Measurements from ENCODE around the gene TMEM117.
"Not testable (repeated sequence)": the region's sequence is repeated elsewhere in the genome, so short reads cannot be mapped to it uniquely, and the experiment has no call there.

Gene TMEM117

DNA sequence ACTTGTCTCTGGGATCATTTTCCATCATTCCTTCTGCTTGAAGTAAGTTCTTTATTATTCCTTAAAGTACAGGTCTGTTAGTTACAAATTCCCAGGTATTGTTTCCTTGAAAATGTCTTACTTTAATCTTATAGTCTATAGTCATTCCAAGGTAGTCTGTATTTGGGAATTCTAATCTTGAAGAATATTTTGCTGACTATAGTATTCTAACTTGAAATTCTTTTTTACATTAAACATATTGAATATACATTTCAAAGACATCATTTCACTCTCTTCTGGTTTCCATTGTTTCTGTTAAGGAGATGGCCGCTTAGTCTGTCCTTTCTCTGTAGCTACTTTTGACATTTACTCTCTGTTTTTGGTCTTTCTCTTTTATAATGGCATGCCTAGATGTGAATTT lies 399.8 kb downstream of the TMEM117 start:
- no peak for DNase-seq

DNA sequence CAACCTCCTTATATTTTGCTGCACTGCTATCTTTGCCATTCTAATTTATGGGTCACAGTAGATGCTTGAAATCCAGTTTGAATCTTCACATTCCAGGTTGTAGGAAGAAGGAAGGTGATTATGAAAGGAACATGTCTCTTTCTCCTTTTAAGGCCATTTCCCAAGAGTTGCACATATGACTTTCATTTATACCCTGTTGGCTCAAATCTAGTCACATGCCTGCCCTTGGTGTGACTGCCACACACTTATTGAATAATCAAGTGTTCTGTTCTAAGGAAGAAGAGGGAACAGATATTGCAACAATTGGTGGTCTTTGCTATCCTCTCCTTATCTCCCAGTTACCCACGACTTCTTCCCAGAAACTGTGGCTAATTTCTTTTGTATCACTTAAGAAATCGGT lies 404.3 kb downstream of the TMEM117 start:
- DNase-seq = no peak

DNA sequence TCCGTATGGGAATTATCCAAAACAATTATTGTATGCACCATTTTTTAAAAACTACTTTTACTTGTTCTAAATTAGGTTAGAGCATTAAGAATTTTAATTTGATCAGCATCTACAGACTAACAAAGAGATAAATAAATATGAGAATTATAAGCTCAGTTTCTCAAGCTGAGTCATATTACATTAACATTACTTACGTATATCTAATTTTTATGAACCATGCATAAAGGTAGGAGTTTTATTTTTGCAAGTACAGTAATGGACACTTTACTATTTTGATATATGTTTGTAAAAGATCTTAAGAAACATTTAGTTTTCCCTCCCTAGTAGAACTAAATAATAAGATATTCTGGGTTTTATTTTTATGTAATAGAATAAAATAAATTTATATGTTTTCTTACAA lies 410.1 kb downstream of the TMEM117 start:
- DNase-seq = no peak

DNA sequence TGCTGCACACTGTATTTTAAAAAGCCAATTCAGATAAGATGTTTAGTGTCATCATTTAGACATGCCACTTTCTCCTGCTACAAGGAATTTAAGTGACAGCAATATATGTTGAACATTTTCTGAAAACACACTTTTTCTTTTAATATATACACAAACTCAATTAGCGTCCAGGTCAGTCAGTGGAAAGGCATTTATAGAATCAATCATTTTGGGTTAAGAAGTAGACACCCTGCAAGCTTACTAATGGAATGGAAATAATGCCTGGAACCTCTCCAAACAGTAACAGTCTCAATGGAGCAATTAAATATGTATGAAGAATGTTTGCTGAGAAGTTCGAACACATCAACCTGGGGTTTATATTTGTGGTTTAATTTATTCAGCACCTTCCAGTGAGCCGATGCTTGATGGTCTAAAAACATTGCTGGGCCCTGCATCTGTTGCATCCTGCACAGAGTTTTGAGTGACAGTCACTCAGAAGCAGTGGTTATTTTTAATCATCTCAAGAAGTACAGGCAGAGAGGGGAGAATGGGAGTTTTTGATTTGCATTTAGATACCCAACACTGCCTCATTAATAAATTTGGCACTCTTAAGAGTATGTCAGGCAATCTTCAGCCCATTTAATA lies 410.7 kb downstream of the TMEM117 start:
- no peak for DNase-seq

DNA sequence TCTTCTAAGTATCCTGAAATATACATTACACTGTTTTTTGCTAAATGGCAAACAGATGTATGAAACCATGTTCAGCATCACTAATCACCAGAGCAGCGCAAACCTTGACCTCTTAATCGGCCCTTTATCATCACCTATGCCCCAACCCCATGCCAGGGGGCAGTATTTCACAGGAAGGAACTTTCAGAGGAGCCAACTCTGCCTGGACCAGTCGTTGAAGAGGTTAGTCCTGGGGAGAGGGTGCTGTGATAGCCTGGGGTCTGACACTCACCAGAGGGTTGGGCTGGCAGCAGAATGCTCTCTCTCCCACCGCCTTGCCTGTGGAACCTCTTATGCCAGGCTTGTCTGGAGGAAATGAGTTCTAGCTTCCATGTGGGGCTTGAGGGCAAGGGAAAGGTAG lies 411.7 kb downstream of the TMEM117 start:
- no peak for DNase-seq

DNA sequence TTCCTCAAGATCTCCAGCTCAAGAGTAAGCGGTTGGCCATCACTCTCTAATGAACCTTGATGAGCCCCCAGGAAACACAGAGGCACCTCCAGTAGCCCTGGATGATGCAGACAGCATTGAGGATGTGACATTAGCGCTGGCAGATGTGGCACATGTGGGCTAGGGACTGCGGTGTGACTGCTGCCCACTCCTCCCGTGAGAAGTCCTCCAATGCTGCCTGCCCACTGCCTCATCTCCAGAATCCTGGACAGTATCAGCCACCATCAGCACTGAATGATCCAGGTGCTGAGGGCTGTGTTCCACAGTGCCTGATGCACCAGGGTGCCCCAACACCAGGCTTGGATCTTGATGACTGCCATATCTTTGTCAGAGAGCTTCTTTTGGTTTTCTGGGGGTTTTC lies 412.6 kb downstream of the TMEM117 start:
- no peak for DNase-seq

DNA sequence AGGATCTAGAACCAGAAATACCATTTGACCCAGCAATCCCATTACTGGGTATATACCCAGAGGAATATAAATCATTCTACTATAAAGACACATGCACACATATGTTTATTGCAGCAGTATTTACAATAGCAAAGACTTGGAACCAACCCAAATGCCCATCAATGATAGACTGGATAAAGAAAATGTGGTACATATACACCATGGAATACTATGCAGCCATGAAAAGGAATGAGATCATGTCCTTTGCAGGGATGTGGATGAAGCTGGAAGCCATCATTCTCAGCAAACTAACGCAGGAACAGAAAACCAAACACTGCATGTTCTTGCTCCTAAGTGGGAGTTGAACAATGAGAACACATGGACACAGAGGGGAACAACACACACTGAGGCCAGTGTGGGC lies 414.6 kb downstream of the TMEM117 start:
- not testable (repeated sequence) for DNase-seq

DNA sequence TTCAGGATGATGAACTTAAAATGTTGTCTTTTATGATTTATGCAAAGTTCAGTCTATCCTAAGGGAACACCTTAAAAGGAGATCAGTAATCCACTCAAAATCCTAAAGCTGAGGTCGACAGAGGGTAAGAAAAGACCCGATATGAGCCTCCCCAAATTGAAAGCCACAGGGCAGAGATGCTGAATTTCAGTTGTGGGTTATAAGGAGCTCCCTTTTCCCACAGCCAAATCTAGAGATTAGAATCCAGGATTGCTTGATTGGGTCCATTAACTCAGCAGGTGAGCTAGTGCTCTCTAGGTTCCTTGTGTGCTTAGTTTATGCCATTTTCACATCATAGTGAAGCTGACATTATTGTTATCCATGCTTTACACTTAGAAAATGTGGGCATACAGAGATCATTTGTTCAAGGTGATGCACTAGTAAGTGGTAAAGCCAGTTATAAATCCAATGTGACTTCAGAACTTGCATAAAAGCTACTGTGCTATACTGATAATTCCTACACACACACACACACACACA lies 417.5 kb downstream of the TMEM117 start:
- DNase-seq = no peak

DNA sequence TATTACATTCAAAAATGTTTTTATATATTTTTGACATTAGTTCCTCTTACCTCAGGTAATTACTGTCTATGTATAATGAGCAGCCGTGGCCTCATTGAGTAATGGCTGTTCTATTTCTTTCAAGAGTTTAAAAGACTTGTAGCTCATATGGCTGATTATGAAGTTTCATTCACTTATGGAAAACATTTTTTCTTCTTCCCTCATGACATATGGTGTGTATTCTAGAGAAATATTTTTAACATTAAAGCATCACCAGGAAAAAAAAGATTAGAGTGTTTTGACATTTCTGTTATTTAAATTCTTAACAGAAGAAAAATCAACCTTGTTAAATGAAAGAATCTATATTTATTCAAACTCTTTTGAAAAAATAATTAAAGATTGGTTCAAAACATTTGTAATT lies 422.4 kb downstream of the TMEM117 start:
- no peak for DNase-seq

DNA sequence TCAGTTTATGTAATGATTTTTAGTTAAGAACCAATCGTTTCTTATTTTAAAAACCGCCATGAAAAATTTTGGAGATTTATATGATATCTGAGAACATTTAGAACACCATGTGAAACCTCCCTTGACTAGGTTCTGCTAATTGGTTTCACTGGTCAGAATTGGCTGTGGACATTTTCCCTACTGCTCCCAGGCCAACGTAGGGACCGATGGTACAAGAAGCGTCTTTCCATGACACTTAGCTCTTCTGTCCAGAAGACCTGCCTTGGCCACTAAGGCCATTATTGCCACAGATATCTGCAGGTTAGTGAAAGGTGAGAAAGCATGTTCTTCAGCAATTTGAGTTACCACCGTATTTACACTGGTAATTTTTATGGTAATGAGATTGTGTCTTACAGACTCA lies 424.0 kb downstream of the TMEM117 start:
- DNase-seq = no peak

DNA sequence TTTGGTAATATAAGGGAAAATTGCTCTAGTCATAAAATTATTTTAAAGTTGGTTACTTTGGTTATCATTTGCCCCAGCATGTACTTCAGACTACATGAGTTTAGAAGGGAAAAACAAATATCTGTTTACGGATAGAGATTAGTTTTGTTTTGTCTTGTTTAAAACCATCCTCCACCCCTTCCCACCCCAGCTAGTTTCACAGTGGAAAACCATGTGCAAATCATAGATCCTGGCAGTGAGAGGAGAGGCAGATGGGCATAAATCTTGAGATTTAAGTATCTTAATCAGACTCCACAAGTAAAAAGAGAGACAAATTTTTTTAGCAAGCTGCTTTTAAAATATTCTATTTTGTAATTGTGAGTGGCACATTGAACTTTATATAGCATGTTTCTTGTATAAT lies 424.7 kb downstream of the TMEM117 start:
- no peak for DNase-seq

DNA sequence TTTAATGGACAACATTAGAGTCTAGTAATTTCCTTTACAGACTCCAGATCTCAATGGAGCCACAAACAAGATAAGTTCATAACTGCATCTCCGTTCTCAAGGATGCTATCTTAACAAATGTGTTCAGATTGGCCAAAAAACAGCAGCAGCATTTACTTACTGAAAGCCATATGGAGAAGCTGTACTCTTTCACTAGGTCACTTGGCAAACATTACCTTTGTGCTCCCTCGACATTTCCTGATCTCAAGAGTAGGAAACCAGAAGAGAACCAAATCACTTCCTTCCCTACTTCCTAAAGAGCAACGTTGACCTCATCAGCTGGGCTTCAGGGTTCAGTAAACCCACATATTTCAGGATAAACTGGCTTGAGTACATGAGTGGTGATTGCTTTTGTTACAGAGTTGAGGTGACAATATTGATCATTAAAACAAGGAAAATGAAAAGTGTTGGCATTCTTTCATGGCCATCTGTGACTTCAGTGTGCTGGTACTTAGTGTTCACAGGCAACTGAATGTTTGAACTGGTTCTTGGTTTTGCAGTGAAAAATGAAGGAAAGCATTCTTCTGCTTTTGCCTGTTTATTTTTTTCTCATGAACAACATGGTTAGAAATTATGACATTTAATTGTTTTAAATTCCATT lies 449.6 kb downstream of the TMEM117 start:
- DNase-seq = no peak

DNA sequence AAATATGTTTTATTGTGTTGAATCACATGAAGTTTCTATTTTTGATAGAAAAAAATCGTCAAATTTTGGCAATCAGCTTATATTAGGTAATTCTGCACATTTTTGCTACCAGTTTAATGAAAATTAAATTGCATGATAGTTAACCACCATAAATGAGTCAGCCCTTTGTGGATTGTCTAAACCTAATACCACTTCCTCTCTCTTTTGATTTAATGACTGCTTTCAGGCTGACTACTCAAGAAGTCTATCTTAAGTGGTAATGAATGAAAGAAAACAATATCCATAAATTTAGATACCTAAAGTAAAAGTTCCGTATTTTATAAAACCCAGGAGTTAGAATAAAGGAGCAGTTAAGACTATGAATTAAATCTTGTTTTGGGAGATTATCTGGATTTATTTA lies 450.5 kb downstream of the TMEM117 start:
- no peak for DNase-seq

DNA sequence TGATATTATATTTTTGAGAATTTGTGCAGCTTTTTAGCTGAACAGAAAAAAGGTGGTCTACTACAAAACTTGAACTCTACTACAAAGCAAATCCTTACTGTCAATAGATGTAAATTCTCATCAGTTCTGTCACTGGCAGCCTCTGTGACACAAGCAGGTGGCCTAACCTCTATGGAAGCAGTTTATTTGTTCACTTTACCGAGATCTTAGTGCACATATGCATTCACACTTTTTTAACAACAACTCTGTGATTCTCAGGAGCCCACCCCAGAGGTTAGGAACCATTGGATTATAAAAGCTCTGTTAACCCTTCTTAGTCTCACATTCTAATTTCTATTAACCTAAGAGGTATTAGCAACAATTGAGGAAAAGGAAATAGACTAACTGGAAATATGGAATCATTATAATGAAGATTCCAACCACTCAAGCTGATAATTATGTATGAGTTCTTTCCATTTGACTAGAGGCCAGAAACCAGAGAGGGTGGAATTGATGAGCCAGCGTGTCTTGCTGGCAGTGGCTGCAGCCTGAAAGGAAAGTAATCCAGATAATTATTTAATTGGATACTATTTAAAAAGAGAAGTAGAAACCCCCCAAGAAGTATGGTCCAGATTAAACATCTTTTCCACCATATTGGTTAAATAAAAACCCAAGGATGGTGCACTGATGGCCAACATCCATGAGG lies 451.1 kb downstream of the TMEM117 start:
- no peak for DNase-seq

DNA sequence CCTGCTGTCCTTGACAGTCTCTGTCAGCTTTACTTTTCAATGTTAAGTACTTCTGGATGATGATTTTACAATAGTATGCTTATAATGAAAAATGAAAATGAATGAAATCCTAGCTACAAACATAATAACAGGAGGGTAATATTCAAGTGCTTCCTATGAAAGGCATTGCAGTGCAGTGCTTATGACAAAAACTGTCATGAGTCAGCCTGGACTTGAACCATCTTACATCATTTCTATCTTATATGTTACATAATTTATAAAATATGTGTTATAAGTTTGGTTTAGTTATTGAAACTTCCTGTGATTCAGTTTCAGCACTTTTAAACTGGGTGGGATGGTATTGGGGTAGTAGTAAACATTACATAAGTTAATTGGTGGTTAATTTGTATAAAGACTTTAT lies 451.7 kb downstream of the TMEM117 start:
- no peak for DNase-seq

DNA sequence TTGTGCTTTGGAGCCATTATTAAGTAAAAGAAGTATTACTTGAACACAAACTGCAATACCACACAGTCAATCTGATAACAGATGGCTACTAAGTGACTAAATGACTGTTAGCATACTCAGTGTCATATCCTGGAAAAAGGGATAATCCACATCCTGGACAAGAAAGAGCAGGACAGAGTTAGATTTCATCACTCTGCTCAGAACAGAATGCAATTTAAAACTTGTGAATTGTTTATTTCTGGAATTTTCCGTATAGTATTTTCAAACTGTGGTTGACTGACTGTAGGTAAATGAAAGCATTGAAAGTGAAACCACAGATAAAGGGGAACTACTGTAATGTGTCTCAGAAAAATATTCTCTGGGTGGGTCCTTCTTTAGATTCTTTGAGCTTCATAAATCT lies 458.8 kb downstream of the TMEM117 start:
- no peak for DNase-seq

DNA sequence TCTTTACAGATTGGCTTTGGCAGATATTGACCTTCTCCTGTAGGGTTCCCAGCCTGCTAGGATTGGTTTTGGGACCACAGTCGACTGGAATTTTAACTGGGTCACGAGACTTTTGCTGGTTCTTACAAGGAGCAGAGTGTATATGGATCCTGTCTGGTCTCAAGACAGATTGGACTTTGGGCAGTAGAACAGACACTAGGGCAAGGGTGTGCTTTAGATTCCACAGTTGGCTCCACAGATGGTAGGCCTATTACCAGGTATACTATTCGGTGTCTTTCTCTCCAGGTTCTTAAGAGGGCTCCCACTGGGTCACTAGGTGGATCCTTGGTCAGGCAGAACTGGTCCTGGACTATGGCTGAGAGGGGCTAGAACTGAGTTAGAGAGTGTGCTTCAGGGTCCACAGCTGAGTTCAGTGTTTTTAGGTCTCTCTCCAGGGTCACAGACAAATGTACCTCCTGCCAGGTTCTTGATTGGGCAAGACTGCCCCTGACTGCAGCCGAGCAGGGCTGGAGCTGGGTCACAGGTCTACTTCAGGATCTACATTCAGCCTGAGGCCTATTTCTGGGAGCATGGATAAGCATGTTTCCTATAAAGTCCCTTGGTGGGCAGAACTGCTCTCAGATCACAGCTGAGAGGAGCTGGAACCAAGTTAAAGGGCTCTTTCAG lies 460.2 kb downstream of the TMEM117 start:
- DNase-seq = no peak

DNA sequence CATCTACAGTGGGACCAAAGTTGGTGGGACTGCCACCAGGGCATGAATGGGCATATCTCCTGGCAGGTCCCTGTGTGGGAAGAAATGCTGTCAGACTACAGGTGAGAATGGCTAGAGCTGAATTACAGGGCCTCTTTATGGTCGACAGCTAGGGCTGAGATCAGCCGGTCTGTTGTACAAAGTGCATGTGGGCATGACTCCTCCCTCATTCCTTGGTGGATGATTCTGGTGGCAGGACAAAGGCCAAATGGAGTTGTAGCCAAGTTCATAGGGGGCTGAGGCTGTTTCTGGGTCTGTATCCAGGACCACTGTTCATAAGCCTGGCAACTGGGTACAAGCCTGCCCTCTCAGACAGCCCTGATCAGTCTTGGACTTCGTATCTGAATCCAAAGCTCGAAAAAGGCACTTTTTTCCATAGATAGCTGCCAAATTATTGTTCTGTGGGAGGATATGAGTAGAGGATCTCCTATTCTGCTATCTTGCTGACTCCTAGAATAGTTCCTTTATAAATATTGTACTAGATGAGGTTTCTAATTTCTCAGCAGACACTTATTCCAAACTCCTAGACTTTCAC lies 460.8 kb downstream of the TMEM117 start:
- DNase-seq = no peak

DNA sequence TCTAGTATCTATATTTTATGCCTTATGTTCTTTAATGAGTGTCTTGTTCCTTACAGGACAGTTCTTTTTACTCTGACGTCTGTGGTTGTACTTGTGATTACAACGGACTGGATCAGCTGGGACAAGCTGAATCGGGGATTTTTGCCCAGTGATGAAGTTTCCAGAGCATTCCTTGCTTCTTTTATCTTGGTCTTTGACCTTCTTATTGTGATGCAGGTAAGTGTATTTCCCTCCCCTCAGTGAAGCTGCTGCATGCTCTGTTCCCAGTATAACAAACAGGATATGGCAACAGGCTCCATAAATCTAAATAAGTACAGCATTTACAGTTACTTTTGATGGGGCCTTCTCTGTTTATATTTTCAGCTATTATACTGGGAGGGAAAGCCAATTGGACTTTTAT lies 463.6 kb downstream of the TMEM117 start:
- no peak for DNase-seq

DNA sequence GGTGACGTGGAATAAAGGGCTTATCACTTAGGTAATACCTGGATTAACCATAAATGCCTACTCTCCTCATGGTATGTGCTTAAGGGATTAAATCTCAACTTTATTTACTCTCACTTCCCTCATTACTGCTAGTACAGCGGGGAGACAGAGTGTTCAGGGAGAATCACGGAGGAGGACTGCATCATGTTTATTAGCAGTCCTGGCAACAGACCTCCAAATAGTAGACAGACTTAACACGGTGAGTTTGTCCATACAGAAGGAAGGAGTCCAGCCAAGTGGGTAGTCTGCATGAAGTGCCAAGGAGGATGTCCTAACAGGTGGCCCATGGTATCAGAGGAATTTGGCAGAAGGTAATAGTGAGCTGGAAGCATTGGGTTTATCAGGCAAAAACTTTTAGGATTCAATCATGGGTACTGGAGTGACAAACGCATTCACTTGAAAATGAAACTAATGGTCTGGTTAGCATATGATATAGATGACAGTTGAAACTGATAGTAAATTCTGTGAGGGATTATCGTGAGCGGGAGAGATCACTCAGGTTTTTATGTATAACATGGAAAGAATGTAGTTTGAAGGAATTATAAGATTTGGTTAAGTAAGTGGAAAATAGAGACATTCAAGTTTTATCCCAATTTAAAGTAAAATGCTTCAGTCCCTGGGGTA lies 471.8 kb downstream of the TMEM117 start:
- no peak for DNase-seq

DNA sequence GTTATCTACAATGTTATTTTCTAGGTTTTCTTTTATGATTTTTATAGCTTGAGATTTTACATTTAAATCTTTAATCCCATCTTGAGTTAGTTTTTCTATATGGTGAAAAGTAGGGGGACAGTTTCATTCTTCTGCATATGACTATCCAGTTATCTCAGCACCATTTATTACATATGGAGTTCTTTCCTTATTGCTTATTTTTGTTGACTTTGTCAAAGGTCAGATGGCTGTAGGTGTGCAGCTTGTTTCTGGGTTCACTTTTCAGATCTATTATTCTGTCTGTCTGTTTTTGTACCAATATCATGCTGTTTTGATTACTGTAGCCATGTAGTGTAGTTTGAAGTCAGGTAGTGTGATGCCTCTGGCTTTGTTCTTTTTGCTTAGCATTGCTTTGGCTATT lies 477.3 kb downstream of the TMEM117 start:
- no peak for DNase-seq

DNA sequence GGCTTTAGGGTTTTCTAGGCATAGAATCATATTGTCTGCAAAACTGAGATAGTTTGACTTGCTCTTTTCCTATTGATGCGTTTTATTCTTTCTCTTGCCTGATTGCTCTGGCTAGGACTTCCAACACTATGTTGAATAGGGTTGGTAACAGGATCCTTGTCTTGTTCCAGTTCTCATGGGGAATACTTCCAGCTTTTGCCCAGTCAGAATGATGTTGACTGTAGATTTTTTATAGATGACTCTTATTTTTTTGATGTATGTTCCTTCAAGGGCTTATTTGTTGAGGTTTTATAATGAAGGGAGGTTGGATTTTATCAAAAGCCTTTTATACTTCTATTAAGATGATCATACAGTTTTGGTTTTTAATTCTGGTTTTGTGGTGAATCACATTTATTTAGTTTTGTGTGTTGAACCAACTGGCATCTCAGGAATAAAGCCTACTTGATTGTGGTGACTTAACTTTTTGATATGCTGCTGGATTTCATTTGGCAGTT lies 478.2 kb downstream of the TMEM117 start:
- DNase-seq = no peak

DNA sequence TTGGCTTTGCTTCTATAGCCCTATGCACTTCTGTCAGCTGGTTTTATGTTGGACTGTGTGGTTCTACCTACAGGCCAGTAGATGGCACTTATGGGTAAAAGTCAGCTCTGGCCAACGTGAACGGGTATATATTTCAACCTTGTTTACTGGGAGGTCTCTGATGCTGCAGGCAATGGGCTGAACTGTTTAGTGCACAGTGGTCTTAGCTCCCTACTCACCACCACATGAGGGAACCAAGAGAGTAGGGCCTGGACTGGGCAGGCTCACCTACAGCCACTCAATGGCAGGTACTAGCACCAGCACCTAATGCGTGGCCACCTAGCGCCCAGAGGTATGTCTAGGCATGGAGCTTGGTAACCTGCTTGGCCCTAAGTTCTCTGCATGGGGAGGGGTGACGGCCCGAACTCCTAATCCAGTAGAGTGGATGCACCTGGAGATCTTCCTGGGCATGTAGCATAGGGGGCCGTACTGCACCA lies 481.8 kb downstream of the TMEM117 start:
- no peak for DNase-seq

Measured in stimulated activated CD4-positive, alpha-beta T cell treated with anti-CD3 and anti-CD28 coated beads, Interleukin-12 subunit alpha, Interleukin-12 subunit beta, amount 100 ng/mL, for 4 hours (primary cell).